GM12891 (cell line): ENCODE results near the gene NUP210L.
A peak's percentile ranks its signal among the peaks of the same experiment; 100 is the strongest.
"Not testable (repeated sequence)": the region's sequence is repeated elsewhere in the genome, so short reads cannot be mapped to it uniquely, and the experiment has no call there.

ENCODE experiments used
- DNase-seq: peaks from one replicate; pipeline ENCODE4 v3.0.0; 2011; ENCODE audit warnings: low spot score; ENCODE audit not compliant: insufficient read length
- FAIRE-seq: peaks from 2 replicates; lab custom pipeline; 2011; peaks lifted over from hg19 to GRCh38; lab: Jason Lieb, UNC
- PAX5 ChIP-seq: IDR thresholded peaks from 2 replicates; pipeline ENCODE4 v1.6.1; 2011; ENCODE audit warnings: low read length, moderate library complexity, mild to moderate bottlenecking; ENCODE audit not compliant: insufficient read depth, severe bottlenecking
- POLR2A ChIP-seq: IDR thresholded peaks from 2 replicates; pipeline ENCODE4 v1.6.1; 2011; ENCODE audit warnings: low read depth, low read length, control low read depth
- POLR2AphosphoS5 ChIP-seq: IDR thresholded peaks from 2 replicates; pipeline ENCODE4 v1.6.1; 2011; ENCODE audit warnings: low read depth, low read length, control low read depth
- POU2F2 ChIP-seq: IDR thresholded peaks from 2 replicates; pipeline ENCODE4 v1.6.1; 2011; ENCODE audit warnings: low read depth, mild to moderate bottlenecking, control low read depth, low read length, moderate library complexity
- SPI1 ChIP-seq: IDR thresholded peaks from 2 replicates; pipeline ENCODE4 v1.6.1; 2011; ENCODE audit warnings: low read depth, low read length, control low read depth
- TAF1 ChIP-seq: IDR thresholded peaks from 2 replicates; pipeline ENCODE4 v1.6.1; 2011; ENCODE audit warnings: low read depth, low read length, control low read depth

Gene NUP210L

DNA sequence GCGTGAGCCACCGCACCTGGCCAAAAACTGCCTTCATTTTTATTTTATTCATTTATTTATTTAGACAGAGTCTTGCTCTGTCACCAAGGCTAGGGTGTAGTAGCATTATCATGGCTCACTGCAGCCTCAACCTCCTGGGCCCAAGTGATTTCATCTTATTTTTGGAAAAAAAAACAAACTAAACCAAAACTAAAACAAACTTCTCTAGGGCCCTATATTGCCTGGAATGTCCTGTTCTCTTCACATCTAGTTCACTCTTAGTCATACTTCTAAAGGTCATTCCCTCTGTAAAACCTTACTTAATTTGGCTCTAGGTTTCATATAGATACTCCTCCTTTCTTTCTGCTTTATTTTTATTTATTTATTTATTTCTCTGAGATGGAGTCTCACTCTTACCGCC, 148.7 kb downstream of the NUP210L start:
- DNase-seq (no peak), FAIRE-seq (no peak)
- TF ChIP-seq POLR2AphosphoS5 (no peak), POLR2A (no peak)

DNA sequence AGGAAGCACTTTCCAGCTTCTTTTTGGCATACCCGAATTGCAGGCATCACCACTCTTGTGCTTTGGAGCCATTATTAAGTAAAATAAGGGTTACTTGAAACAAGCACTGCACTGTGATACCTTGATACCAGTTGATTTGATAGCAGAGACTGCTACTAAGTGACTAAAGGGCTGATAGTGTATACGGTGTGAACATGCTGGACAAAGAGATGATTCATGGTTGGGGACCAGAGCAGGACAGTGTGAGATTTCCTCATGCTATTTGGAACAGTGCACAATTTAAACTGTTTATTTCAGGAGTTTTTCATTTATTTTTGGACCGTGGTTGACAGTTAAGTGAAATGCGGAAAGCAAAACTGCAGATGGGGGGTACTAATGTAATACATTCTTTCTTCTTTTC, 154.5 kb downstream of the NUP210L start:
- FAIRE-seq (no peak), DNase-seq (no peak)
- TF ChIP-seq POLR2AphosphoS5 (no peak), TAF1 (no peak), POLR2A (no peak), PAX5 (no peak), SPI1 (no peak), POU2F2 (no peak)

DNA sequence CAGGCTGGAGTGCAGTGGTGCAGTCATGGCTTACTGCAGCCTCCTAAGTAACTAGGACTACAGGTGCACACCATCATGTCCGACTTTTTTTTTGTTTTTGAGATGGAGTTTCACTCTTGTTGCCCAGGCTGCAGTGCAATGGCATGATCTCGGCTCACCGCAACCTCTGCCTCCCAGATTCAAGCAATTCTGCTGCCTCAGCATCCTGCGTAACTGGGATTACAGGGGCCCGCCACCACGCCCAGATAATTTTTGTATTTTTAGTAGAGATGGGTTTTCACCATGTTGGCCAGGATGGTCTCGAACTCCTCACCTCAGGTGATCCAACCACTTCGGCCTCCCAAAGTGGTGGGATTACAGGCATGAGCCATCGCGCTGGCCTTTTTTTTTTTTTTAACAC, 158.0 kb downstream of the NUP210L start:
- not testable (repeated sequence) for FAIRE-seq

DNA sequence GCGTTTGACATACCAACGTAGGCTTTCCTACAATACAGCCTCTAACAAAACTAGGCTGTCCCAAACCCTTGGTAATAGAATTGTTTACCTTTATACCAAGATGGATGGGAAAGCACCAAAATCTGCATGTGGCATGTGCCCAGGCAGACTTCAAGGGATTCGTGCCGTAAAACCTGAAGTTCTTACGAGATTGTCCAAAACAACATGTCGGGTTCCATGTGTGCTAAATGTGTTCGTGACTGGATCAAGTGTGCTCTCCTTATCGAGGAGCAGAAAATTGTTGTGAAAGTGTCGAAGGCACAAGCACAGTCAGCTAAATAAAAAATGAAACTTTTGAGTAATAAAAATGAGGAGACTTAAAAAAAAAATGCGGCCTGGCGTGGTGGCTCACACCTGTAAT, 159.2 kb downstream of the NUP210L start:
- peak; percentile 56; the same call in 1 of the 2 replicates for TF ChIP-seq POLR2AphosphoS5
- no peak for TF ChIP-seq TAF1
- DNase-seq (no peak), FAIRE-seq (no peak)

More for the DNA sequence above, 158.0 kb downstream of the NUP210L start:
- DNase-seq = not testable (repeated sequence)

DNA sequence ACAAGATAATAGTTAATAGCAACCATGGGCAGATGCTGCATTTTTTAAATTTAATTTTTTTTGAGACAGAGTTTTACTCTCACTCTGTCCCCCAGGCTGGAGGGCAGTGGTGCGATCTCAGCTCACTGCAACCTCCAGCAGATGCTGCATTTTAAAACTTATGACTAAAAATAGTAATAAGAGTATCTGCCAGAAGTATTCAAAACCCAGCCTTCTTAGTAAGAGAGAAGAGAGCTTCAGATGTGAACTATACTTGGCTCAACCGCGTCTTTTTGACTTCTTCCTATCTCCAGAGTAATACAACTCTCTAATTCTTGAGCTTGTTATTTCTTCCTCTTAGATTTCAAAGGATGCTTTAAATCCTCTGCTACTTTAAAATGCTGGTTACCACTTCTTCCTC, 159.7 kb downstream of the NUP210L start:
- FAIRE-seq = no peak
- TF ChIP-seq POLR2AphosphoS5 = no peak
- no peak for TF ChIP-seq TAF1
- TF ChIP-seq POLR2A = no peak
- no peak for TF ChIP-seq POU2F2
- no peak for TF ChIP-seq PAX5
- no peak for TF ChIP-seq SPI1
- no peak for DNase-seq

DNA sequence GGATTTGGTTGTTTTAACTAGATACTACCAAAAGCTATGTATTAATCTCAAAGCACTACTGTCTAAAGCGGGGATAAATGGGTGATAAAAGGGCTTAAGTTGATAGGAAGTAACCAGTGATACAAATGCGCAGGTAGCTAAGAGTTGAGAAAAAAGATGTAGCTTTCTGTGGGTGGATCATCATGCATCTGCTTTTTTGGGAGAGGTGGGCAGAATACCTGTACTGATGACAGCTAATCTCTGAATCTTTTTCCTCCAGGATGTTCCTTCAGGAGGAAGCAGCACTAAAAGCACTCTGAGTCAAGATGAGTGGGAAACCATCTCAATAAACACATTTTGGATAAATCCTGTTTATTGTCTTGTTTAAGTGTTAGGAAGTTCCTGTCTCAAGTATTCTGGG, 163.1 kb downstream of the NUP210L start:
- TF ChIP-seq TAF1 = no peak
- no peak for TF ChIP-seq POLR2AphosphoS5
- peak; percentile 42; the same call in 1 of the 2 replicates for TF ChIP-seq POLR2A
- TF ChIP-seq POU2F2 = no peak
- TF ChIP-seq PAX5 = no peak
- TF ChIP-seq SPI1 = no peak
- FAIRE-seq = no peak
- DNase-seq = no peak

DNA sequence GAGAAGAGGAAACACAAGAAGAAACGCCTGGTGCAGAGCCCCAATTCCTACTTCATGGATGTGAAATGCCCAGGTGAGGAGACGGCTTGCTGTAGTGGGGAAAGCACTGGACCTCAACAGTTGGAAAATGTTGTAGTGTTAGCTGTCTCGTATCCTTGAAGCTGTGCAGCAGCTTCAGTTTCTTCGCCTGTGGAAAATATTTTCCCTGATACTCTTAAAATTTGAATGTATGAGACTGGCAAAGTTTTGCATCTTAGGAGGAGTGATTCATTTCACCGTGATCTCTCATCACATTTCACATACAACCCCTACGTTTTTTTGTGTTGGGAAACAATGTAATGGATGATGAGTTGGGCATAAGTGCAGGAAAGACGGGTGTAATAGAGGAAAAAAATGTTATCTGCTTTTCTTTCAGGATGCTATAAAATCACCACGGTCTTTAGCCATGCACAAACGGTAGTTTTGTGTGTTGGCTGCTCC, 163.7 kb downstream of the NUP210L start:
- TF ChIP-seq TAF1 = no peak
- TF ChIP-seq SPI1 = no peak
- no peak for TF ChIP-seq POLR2AphosphoS5
- TF ChIP-seq POLR2A = no peak
- no peak for TF ChIP-seq PAX5
- TF ChIP-seq POU2F2 = no peak
- FAIRE-seq (no peak), DNase-seq (no peak)

DNA sequence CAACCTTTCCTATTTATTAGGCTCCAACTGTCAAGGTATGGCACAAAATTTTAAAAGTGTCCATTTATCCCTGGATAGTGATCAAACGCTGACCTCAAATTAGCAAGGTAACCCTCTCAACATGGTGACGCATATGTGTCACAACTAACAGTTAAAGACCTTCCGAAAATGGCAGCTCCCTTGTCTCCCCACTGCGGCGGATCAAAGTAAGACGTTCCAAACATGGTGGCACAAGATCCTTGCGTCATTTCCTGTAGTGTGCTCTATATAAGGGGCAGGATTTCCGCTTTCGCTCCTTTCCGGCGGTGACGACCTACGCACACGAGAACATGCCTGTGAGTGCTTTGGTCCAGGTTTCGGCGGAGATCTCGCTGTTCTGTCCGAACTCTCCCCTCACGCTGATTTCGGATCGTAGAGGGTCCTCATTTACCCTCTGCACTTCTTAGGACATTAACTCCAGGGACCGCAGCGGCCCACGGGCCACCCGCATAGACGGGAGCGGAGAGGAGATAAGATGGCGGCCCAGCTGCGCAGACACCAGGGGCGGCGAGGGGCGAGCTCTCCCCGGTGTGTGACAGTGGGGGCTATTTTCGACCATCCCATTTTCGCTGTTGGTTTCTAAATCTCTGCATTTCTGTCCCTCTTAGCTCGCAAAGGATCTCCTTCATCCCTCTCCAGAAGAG, 164.3 kb downstream of the NUP210L start, which contains the start of gene RPS27:
TSS of gene RPS27 (plus strand) at position 295 of the 683 bp plus-strand sequence. CDS start at position 330, 35 bp downstream.
- peak; percentile 99 for TF ChIP-seq TAF1
- TF ChIP-seq POU2F2 = peak; percentile 99
- TF ChIP-seq POLR2AphosphoS5 = peak; percentile 100
- TF ChIP-seq SPI1 = peak; percentile 39; the same call in 1 of the 2 replicates
- no peak for TF ChIP-seq PAX5
- TF ChIP-seq POLR2A = peak; percentile 100
- FAIRE-seq (peak; percentile 93), DNase-seq (peak; percentile 78)

DNA sequence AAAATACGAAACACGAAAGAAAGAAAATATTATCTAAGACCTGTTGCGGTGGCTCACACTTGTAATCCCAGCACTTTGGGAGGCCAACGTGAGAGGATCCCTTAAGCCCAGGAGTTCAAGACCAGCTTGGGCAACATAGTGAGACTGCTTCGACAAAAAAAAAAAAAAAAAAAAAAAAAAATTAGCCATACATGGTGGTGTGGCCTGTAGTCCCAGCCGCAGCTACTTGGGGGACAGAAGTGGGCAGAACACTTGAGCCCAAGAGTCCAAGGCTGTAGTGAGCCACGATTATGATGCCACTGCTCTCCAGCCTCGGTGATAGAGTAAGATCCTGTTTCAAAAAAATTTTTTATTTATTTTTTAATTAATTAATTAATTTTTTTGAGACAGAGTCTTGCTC, 167.3 kb downstream of the NUP210L start:
- no peak for TF ChIP-seq PAX5
- TF ChIP-seq POLR2A = no peak
- no peak for TF ChIP-seq TAF1
- no peak for TF ChIP-seq SPI1
- DNase-seq = no peak
- no peak for FAIRE-seq

DNA sequence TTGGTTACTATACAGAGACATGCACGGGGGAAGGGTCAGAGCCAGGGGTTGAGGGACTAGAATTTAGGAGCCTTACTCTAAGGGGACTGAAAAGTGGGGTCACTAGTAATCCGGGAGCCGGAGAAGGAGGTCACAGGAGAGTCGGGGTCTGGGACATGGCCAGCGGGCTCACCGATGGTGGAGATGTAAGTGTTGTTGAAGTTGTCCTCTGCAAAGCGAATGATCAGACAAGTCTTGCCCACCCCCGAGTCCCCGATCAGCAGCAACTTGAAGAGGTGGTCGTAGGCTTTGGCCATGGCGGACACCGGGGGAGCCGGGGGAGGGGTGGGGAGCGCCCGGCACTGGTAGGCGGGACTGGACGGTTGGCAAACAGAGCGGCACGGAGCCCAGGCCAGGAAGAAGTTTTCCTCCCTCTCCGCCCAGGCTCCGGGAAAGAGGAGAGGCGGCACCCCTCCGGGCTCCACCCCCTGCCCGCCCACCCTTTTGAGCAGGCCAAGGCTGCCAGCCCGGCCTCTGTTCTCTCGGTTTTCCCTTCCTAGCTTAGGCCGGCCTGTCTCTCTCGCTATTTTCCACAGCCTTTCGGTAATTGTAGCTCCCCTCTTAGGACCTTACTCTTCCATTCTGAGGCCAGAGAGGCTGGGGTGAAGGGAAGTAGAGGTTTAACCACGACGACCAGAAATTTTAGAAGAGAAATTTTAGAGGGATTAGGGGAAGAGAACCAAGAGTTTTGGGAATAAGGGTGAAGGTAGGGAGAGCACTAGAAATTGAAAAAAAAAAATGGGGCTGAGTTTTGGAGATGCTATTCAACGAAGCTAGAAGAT, 168.7 kb downstream of the NUP210L start, which contains the start of gene RAB13:
TSS of gene RAB13 (minus strand) at position 399 of the 821 bp plus-strand sequence. CDS start at position 296, 103 bp downstream.
- TF ChIP-seq POLR2AphosphoS5 (no peak), SPI1 (no peak), POLR2A (no peak), PAX5 (no peak), POU2F2 (no peak), TAF1 (no peak)
- no peak for FAIRE-seq
- DNase-seq = no peak
